WI38 (cell line): ENCODE data around the gene MALAT1.

Experiments used
- H3K4me3 ChIP-seq: 2 replicates; pipeline ENCODE4 v1.5.1; 2011; ENCODE audit warnings: low read depth, mild to moderate bottlenecking, control low read depth, low read length
- TF ChIP-seq, protein P1 (sequence below): IDR thresholded peaks from 2 replicates; pipeline ENCODE4 v1.5.1; 2012; ENCODE audit warnings: low read depth, mild to moderate bottlenecking, control low read depth, low read length

The MALAT1 gene

DNA sequence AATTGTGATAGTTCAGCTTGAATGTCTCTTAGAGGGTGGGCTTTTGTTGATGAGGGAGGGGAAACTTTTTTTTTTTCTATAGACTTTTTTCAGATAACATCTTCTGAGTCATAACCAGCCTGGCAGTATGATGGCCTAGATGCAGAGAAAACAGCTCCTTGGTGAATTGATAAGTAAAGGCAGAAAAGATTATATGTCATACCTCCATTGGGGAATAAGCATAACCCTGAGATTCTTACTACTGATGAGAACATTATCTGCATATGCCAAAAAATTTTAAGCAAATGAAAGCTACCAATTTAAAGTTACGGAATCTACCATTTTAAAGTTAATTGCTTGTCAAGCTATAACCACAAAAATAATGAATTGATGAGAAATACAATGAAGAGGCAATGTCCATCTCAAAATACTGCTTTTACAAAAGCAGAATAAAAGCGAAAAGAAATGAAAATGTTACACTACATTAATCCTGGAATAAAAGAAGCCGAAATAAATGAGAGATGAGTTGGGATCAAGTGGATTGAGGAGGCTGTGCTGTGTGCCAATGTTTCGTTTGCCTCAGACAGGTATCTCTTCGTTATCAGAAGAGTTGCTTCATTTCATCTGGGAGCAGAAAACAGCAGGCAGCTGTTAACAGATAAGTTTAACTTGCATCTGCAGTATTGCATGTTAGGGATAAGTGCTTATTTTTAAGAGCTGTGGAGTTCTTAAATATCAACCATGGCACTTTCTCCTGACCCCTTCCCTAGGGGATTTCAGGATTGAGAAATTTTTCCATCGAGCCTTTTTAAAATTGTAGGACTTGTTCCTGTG is 3.9 kb downstream of the MALAT1 start:
- H3K4me3 ChIP-seq, result peak overlapping the region; percentile 98
- TF ChIP-seq, protein P1, sequence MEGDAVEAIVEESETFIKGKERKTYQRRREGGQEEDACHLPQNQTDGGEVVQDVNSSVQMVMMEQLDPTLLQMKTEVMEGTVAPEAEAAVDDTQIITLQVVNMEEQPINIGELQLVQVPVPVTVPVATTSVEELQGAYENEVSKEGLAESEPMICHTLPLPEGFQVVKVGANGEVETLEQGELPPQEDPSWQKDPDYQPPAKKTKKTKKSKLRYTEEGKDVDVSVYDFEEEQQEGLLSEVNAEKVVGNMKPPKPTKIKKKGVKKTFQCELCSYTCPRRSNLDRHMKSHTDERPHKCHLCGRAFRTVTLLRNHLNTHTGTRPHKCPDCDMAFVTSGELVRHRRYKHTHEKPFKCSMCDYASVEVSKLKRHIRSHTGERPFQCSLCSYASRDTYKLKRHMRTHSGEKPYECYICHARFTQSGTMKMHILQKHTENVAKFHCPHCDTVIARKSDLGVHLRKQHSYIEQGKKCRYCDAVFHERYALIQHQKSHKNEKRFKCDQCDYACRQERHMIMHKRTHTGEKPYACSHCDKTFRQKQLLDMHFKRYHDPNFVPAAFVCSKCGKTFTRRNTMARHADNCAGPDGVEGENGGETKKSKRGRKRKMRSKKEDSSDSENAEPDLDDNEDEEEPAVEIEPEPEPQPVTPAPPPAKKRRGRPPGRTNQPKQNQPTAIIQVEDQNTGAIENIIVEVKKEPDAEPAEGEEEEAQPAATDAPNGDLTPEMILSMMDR, result no peak

- H3K4me3 ChIP-seq, result peak overlapping the region; percentile 98
- TF ChIP-seq, protein P1, result no peak
These were observed 4.6 kb downstream of the MALAT1 start for GRCh38 chr11:65503368-65503948.

GRCh38 chr11:65503949-65504673 is 5.3 kb downstream of the MALAT1 start:
- TF ChIP-seq, protein P1, result no peak
- peak overlapping the region; percentile 98 for H3K4me3 ChIP-seq

DNA sequence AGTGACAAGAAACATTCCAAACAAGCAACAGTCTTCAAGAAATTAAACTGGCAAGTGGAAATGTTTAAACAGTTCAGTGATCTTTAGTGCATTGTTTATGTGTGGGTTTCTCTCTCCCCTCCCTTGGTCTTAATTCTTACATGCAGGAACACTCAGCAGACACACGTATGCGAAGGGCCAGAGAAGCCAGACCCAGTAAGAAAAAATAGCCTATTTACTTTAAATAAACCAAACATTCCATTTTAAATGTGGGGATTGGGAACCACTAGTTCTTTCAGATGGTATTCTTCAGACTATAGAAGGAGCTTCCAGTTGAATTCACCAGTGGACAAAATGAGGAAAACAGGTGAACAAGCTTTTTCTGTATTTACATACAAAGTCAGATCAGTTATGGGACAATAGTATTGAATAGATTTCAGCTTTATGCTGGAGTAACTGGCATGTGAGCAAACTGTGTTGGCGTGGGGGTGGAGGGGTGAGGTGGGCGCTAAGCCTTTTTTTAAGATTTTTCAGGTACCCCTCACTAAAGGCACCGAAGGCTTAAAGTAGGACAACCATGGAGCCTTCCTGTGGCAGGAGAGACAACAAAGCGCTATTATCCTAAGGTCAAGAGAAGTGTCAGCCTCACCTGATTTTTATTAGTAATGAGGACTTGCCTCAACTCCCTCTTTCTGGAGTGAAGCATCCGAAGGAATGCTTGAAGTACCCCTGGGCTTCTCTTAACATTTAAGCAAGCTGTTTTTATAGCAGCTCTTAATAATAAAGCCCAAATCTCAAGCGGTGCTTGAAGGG is 6.0 kb downstream of the MALAT1 start:
- H3K4me3 ChIP-seq, result peak overlapping the region; percentile 98
- TF ChIP-seq, protein P1, result no peak

DNA sequence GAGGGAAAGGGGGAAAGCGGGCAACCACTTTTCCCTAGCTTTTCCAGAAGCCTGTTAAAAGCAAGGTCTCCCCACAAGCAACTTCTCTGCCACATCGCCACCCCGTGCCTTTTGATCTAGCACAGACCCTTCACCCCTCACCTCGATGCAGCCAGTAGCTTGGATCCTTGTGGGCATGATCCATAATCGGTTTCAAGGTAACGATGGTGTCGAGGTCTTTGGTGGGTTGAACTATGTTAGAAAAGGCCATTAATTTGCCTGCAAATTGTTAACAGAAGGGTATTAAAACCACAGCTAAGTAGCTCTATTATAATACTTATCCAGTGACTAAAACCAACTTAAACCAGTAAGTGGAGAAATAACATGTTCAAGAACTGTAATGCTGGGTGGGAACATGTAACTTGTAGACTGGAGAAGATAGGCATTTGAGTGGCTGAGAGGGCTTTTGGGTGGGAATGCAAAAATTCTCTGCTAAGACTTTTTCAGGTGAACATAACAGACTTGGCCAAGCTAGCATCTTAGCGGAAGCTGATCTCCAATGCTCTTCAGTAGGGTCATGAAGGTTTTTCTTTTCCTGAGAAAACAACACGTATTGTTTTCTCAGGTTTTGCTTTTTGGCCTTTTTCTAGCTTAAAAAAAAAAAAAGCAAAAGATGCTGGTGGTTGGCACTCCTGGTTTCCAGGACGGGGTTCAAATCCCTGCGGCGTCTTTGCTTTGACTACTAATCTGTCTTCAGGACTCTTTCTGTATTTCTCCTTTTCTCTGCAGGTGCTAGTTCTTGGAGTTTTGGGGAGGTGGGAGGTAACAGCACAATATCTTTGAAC is 6.8 kb downstream of the MALAT1 start:
- TF ChIP-seq, protein P1, result no peak
- peak overlapping the region; percentile 98 for H3K4me3 ChIP-seq

- TF ChIP-seq, protein P1, result no peak
- peak overlapping the region; percentile 98 for H3K4me3 ChIP-seq
These were observed 7.5 kb downstream of the MALAT1 start for GRCh38 chr11:65506290-65506771.
